H1 (cell line): ENCODE measurements around the gene OR10A4. TPM values are rescaled to one million over a fixed set of nuclear protein-coding genes. Genes with fewer than 3 reads are reported as not detected.

Source experiments
- CHD2 ChIP-seq: IDR thresholded peaks from 2 replicates; pipeline ENCODE4 v1.6.1; 2012; ENCODE audit warnings: low read length, improper control_type of control experiment
- CHD7 ChIP-seq: fragments of 300-600 bp; sonication (generic); IDR thresholded peaks from 2 replicates; pipeline ENCODE4 v1.7.1; 2012; ENCODE audit warnings: low read length, moderate library complexity, mild to moderate bottlenecking, inconsistent platforms; ENCODE audit not compliant: insufficient replicate concordance
- JUN ChIP-seq: IDR thresholded peaks from 2 replicates; pipeline ENCODE4 v1.6.1; 2011; ENCODE audit warnings: low read depth, mild to moderate bottlenecking, improper control_type of control experiment, low read length
- KDM5A ChIP-seq: fragments of 200-600 bp; IDR thresholded peaks from 2 replicates; pipeline ENCODE4 v1.7.1; 2012; ENCODE audit warnings: mild to moderate bottlenecking, low read length, inconsistent platforms, mixed read lengths
- PHF8 ChIP-seq: fragments of 200-600 bp; sonication (generic); conservative IDR thresholded peaks from 2 replicates; pipeline ENCODE4 v1.7.1; 2012; ENCODE audit warnings: low read depth, mild to moderate bottlenecking, inconsistent platforms, low read length, moderate library complexity
- RXRA ChIP-seq: IDR thresholded peaks from 2 replicates; pipeline ENCODE4 v1.6.1; 2011; ENCODE audit warnings: low read depth, mild to moderate bottlenecking, low read length, moderate library complexity; ENCODE audit not compliant: insufficient read depth
- SUZ12 ChIP-seq: fragments of 200-600 bp; sonication (generic); IDR thresholded peaks from 2 replicates; pipeline ENCODE4 v1.6.1; 2012; ENCODE audit warnings: mild to moderate bottlenecking, inconsistent platforms, low read length, moderate library complexity, mixed read lengths
- TAF1 ChIP-seq: IDR thresholded peaks from 2 replicates; pipeline ENCODE4 v1.6.1; 2011; ENCODE audit warnings: mild to moderate bottlenecking, low read depth, low read length
- TCF12 ChIP-seq: IDR thresholded peaks from 2 replicates; pipeline ENCODE4 v1.6.1; 2011; ENCODE audit warnings: low read depth, mild to moderate bottlenecking, low read length
- polyA plus RNA-seq, 7 experiments: library from polyadenylated mRNA; depleted of rRNA in 3 of 7; stranded (reverse) in 5 of 7; unstranded in 2 of 7; fragments of >200 nt in 5 of 7; fragments of 200-250 nt in 2 of 7; gene quantifications; 1 replicate in 5 of 7; 2 replicates in 1 of 7; 4 replicates in 1 of 7; pipeline versions ENCODE4 v1.2.1 to v1.2.3, GENCODE V29; 2011 to 2013; ENCODE audit warnings: missing spikeins in 2 of 7, mixed read lengths in 2 of 7
- total RNA-seq: library from RNA; stranded (reverse); fragmentation: NEBNext Ultra II Directional; extraction: Animal tissue kit (Norgen Biotek cat#: 25700); gene quantifications from 2 replicates; pipeline ENCODE4 v1.2.1, GENCODE V29; 2021
- TF ChIP-seq, protein P1 (sequence below): IDR thresholded peaks from 2 replicates; pipeline ENCODE4 v1.6.1; 2011; ENCODE audit warnings: low read depth, mild to moderate bottlenecking, low read length; ENCODE audit not compliant: insufficient read depth

Gene OR10A4
- total and polyA plus RNA-seq, 2 of the 8 experiments (the other 6 are each of a cell fraction or from before 2014, with no cell fraction given): not detected

DNA sequence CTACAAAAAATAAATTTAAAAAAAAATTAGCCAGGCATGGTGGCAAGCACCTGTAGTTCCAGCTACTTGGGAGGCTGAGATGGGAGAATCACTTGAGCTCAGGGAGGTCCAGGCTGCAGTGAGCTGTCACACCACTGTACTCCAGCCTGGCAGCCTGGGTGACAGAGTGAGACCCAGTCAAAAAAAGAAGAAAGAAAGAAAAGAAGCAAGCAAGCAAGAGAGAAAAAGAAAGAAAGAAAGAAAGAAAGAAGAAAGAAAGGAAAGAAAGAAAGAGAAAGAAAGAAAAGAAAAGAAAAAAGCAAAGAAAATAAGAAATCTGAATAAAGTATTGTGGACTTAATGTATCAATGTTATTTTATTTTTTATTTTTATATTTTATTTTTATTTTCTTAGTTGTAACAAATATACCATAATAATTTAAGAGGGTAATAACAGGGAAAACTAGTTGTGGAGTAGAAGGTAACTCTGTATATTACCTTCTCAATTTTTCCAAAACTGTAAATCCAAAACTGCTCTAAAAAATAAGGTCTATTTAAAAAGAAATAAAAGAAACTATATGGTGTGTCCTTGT lies 48.7 kb downstream of the OR10A4 start (continued):
- TF ChIP-seq CHD7 (no peak), RXRA (no peak), PHF8 (no peak), KDM5A (no peak), CHD2 (no peak), TCF12 (no peak), JUN (no peak), TAF1 (no peak), SUZ12 (no peak)
- TF ChIP-seq, protein P1, sequence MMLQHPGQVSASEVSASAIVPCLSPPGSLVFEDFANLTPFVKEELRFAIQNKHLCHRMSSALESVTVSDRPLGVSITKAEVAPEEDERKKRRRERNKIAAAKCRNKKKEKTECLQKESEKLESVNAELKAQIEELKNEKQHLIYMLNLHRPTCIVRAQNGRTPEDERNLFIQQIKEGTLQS: no peak
